Thyroid gland (tissue), 4 donors: ENCODE data around the gene PLA2G6. TPM values are rescaled to one million over a fixed set of nuclear protein-coding genes. Genes with fewer than 3 reads are reported as not detected.
A peak's percentile ranks its signal among the peaks of the same experiment; 100 is the strongest.
"Not testable (repeated sequence)": the region's sequence is repeated elsewhere in the genome, so short reads cannot be mapped to it uniquely, and the experiment has no call there.

Experiments used
- DNase-seq, 2 donors: peaks; one replicate each; pipeline ENCODE4 v3.0.0-alpha.2; 2019
- H3K27ac ChIP-seq, 3 donors: fragments of 200-600 bp; sonication (generic); 1 replicate in 2 of 3; 2 replicates in 1 of 3; pipeline ENCODE4 v1.5.1; 2016 to 2019; ENCODE audit warnings: mild to moderate bottlenecking in 1 of 3, moderate library complexity in 1 of 3
- H3K27me3 ChIP-seq: fragments of 200-600 bp; sonication (generic); one replicate; pipeline ENCODE4 v1.5.1; 2019
- H3K36me3 ChIP-seq, 2 donors: fragments of 200-600 bp; sonication (generic); one replicate each; pipeline ENCODE4 v1.5.1; 2016 to 2019
- H3K4me1 ChIP-seq, 2 donors: fragments of 200-600 bp; sonication (generic); one replicate each; pipeline ENCODE4 v1.5.1; 2017 to 2019
- H3K4me3 ChIP-seq, 3 donors: fragments of 200-600 bp; sonication (generic); replicated peaks in 1 of 3; 1 replicate in 2 of 3; 2 replicates in 1 of 3; pipeline ENCODE4 v1.5.1; 2016; ENCODE audit warnings: mild to moderate bottlenecking in 1 of 3
- H3K9me3 ChIP-seq: fragments of 200-600 bp; sonication (generic); one replicate; pipeline ENCODE4 v1.5.1; 2017
- CTCF ChIP-seq, 6 experiments: fragments of 200-600 bp in 3 of 6; fragments of 450-650 bp in 3 of 6; sonication (generic) in 3 of 6; IDR thresholded peaks; one replicate each; pipeline ENCODE4 v1.5.1; 2016 to 2019; ENCODE audit warnings: antibody characterized with exemption in 6 of 6, mild to moderate bottlenecking in 2 of 6, inconsistent platforms in 1 of 6, moderate library complexity in 1 of 6
- POLR2A ChIP-seq, 2 donors: fragments of 450-650 bp; IDR thresholded peaks; one replicate each; pipeline ENCODE4 v1.6.1; 2017; ENCODE audit warnings: antibody characterized with exemption in 2 of 2, mild to moderate bottlenecking in 2 of 2, moderate library complexity in 1 of 2
- WGBS, 2 donors: methylation state at CpG; one replicate each; pipeline ENCODE4 v1.1.5; 2017; 5-methylcytosine and 5-hydroxymethylcytosine counted together
- intact Hi-C: fragments of 100-400 bp; cut with DNase I; formaldehyde crosslinking; loops from one replicate; pipeline ENCODE4 v1.15.1; 2023
- total RNA-seq, 4 donors: library from RNA; depleted of rRNA; stranded (reverse); fragments of >200 nt; gene quantifications; one replicate each; pipeline ENCODE4 v1.2.3, GENCODE V29; 2016

PLA2G6 gene
- total RNA-seq, 4 donors from 2014 or later: 106 to 122 (median 112) TPM

- no peaks in the 10 kb centered on the region for H3K27me3 ChIP-seq
Observed at GRCh38 chr22:38187413-38188212, 6.0 kb upstream of the PLA2G6 start.

GRCh38 chr22:38186429-38186828 is 4.8 kb upstream of the PLA2G6 start:
- intact Hi-C loops: loop anchor here (10.0 kb wide), 1 partner anchor 78 kb away; no protein-coding TSS in a partner anchor
- H3K27ac ChIP-seq: peak overlapping the region in 2 of 3 donors; percentile 72 to 90
- no peak for DNase-seq
- no peak for TF ChIP-seq CTCF (IDR thresholded peaks at IDR 0.05)
- no peak overlapping the region for H3K4me3 ChIP-seq
- no peaks in the 10 kb centered on the region for H3K27me3 ChIP-seq
- WGBS, 2 donors: 67 to 70% methylated on average over 5 of the region's 5 CpGs
- peaks cover 14 to 34% of the 10 kb centered on the region in 2 donors for H3K4me1 ChIP-seq
- no peaks in the 10 kb centered on the region for H3K9me3 ChIP-seq
- H3K36me3 ChIP-seq: no peaks in the 10 kb centered on the region

More at GRCh38 chr22:38187413-38188212, 6.0 kb upstream of the PLA2G6 start:
- intact Hi-C loops: loop anchor here (10.0 kb wide), 1 partner anchor 77 kb away; no protein-coding TSS in a partner anchor
- no peaks in the 10 kb centered on the region for H3K36me3 ChIP-seq
- peaks cover 14 to 31% of the 10 kb centered on the region in 2 donors for H3K4me1 ChIP-seq
- H3K27ac ChIP-seq: peak overlapping the region; percentile 40 to 90 (median 72)
- WGBS, 2 donors: 51 to 56% methylated on average over 9 to 10 of the region's 10 CpGs
- no peaks in the 10 kb centered on the region for H3K9me3 ChIP-seq
- no peak for TF ChIP-seq POLR2A (IDR thresholded peaks at IDR 0.05)
- TF ChIP-seq CTCF (IDR thresholded peaks at IDR 0.05): no peak
- no peak overlapping the region for H3K4me3 ChIP-seq
- DNase-seq: peak; percentile 38 to 54

GRCh38 chr22:38184788-38185187 is 3.2 kb upstream of the PLA2G6 start:
- Histone ChIP-seq H3K9me3 (no peaks in the 10 kb centered on the region), H3K36me3 (no peaks in the 10 kb centered on the region), H3K27me3 (no peaks in the 10 kb centered on the region), H3K4me3 (no peak overlapping the region), H3K27ac (no peak overlapping the region), H3K4me1 (peaks cover 23 to 49% of the 10 kb centered on the region in 2 donors)
- WGBS, 2 donors: 69 to 82% methylated on average over 7 of the region's 7 CpGs
- TF ChIP-seq CTCF (IDR thresholded peaks at IDR 0.05) (no peak), POLR2A (IDR thresholded peaks at IDR 0.05) (no peak)
- intact Hi-C loops: loop anchor here (10.0 kb wide), 1 partner anchor 80 kb away; no protein-coding TSS in a partner anchor
- no peak for DNase-seq

- intact Hi-C loops: loop anchor here (10.0 kb wide), 1 partner anchor 84 kb away; no protein-coding TSS in a partner anchor
- WGBS, 2 donors: 11 to 13% methylated on average over 14 of the region's 14 CpGs
- Histone ChIP-seq H3K4me1 (peaks cover 16 to 44% of the 10 kb centered on the region in 2 donors), H3K4me3 (peak overlapping the region in 2 of 3 donors; percentile 16 to 60), H3K27me3 (no peaks in the 10 kb centered on the region), H3K9me3 (no peaks in the 10 kb centered on the region), H3K36me3 (no peaks in the 10 kb centered on the region), H3K27ac (peak overlapping the region; percentile 74 to 95 (median 87))
- DNase-seq: peak; percentile 67 to 70
- no peak for TF ChIP-seq CTCF (IDR thresholded peaks at IDR 0.05)
- TF ChIP-seq POLR2A (IDR thresholded peaks at IDR 0.05): peak in 1 of 2 donors; percentile 48
Observed at GRCh38 chr22:38180841-38181452, 683 bp downstream of the PLA2G6 start.

- H3K4me1 ChIP-seq: peaks cover 16 to 45% of the 10 kb centered on the region in 2 donors
- H3K36me3 ChIP-seq, H3K27me3 ChIP-seq, H3K9me3 ChIP-seq, H3K4me3 ChIP-seq, DNase-seq, intact Hi-C loops: not testable (repeated sequence)
- H3K27ac ChIP-seq: peak overlapping the region; percentile 75 to 87 (median 75)
- WGBS, 2 donors: 97 to 99% methylated on average over 7 of the region's 7 CpGs
Observed at GRCh38 chr22:38178605-38178937, 3.1 kb downstream of the PLA2G6 start.
